KG1 (cell line): Measurements from ENCODE around the gene CCAR1.
"Not testable (repeated sequence)": the region's sequence is repeated elsewhere in the genome, so short reads cannot be mapped to it uniquely, and the experiment has no call there.

Experiments
- DNase-seq: peaks from one replicate; lab custom pipeline; 2025; lab: John Stamatoyannopoulos, UW

Gene CCAR1

GRCh38 chr10:68759967-68760366, 38.9 kb downstream of the CCAR1 start:
- DNase-seq, result no peak

- DNase-seq, result not testable (repeated sequence)
These were observed 46.4 kb downstream of the CCAR1 start for GRCh38 chr10:68767407-68767806.

- DNase-seq, result no peak
These were observed 60.9 kb downstream of the CCAR1 start for GRCh38 chr10:68781613-68782574.

GRCh38 chr10:68784476-68784875, 63.4 kb downstream of the CCAR1 start:
- no peak for DNase-seq

- no peak for DNase-seq
These were observed 66.8 kb downstream of the CCAR1 start for GRCh38 chr10:68787813-68788212.

- DNase-seq, result no peak
These were observed 69.4 kb downstream of the CCAR1 start for GRCh38 chr10:68790476-68790875.

GRCh38 chr10:68792115-68792514, 71.1 kb downstream of the CCAR1 start:
- no peak for DNase-seq

- DNase-seq, result no peak
These were observed 75.0 kb downstream of the CCAR1 start for GRCh38 chr10:68795886-68796532.

- DNase-seq, result no peak
These were observed 75.6 kb downstream of the CCAR1 start for GRCh38 chr10:68796605-68797004.

- no peak for DNase-seq
These were observed 79.2 kb downstream of the CCAR1 start for GRCh38 chr10:68800211-68800610.

GRCh38 chr10:68804692-68805091, 83.7 kb downstream of the CCAR1 start:
- DNase-seq, result no peak

- not testable (repeated sequence) for DNase-seq
These were observed 89.8 kb downstream of the CCAR1 start for GRCh38 chr10:68810830-68811229.

GRCh38 chr10:68811314-68812009, 90.4 kb downstream of the CCAR1 start:
- DNase-seq, result no peak

GRCh38 chr10:68812420-68812819, 91.4 kb downstream of the CCAR1 start:
- no peak for DNase-seq

GRCh38 chr10:68813559-68813958, 92.5 kb downstream of the CCAR1 start:
- no peak for DNase-seq

- no peak for DNase-seq
These were observed 95.9 kb downstream of the CCAR1 start for GRCh38 chr10:68816796-68817412.

GRCh38 chr10:68820359-68820758, 99.3 kb downstream of the CCAR1 start:
- DNase-seq, result not testable (repeated sequence)

- not testable (repeated sequence) for DNase-seq
These were observed 101.6 kb downstream of the CCAR1 start for GRCh38 chr10:68822626-68823025.

- DNase-seq, result no peak
These were observed 105.9 kb downstream of the CCAR1 start, which contains the start of gene STOX1 for GRCh38 chr10:68826764-68827591. TSS of gene STOX1 (plus strand) at chr10:68827531. CDS start at chr10:68827624, 93 bp downstream.

- DNase-seq, result not testable (repeated sequence)
These were observed 106.5 kb downstream of the CCAR1 start for GRCh38 chr10:68827592-68827959.

GRCh38 chr10:68828083-68828601, 107.1 kb downstream of the CCAR1 start:
- DNase-seq, result not testable (repeated sequence)
